Stimulated activated CD8-positive, alpha-beta memory T cell treated with anti-CD3 and anti-CD28 coated beads, Interleukin-7, amount 100 ng/mL, for 48 hours (primary cell): ENCODE data around the gene CDC25C.
"Not testable (repeated sequence)": the region's sequence is repeated elsewhere in the genome, so short reads cannot be mapped to it uniquely, and the experiment has no call there.

ENCODE experiments used
- DNase-seq, 2 donors: peaks; one replicate each; pipeline ENCODE4 v3.0.0-alpha.2; 2020; ENCODE audit warnings: low read depth in 1 of 2; ENCODE audit errors: extremely low read depth in 1 of 2

CDC25C gene

DNA sequence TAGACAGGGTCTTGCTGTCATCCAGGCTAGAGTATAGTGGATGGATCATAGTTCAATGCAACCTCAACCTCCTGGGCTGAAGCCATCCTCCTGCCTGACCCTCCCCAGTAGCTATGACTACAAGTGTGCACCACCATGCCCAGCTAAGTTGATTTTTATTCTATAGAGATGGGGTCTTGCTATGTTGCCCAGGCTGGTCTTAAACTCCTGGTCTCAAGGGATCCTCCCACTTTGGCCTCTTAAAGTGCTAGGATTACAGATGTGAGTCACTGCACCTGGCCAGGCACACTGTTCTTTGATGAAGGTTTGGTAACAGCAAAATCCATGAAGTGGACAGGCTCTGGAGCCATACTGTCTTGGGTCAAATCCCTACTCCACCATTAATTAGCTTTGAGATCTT, 50.7 kb downstream of the CDC25C start:
- no peak for DNase-seq

DNA sequence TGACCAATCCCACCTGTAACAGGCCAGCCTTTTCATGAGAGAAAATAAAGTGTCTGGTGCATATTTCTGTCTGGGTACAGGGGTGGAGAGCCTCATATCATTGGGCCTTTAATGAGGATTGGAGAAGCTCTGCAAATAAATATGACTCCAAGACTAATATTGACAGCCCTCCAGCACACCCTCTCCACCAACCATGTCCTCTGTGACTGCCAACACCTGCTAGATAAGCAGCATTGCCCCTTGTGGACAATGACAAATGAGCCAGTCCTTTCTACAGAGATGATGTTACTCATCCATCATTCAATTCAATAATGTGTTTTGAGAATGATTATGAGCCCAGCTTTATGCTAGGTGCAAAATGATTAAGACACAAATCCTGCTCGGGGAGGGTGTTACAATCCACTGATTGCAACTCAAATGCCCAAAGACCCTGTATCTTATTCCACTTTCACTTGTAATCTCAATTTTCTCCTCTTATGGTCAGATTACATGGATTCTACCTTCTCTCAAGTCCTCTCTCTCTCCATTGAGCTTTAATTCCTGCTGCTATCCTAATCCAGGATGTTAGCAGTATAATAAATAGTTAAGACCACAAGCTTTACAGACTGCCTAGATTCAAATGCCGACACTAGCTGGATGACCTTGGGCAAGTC, 55.1 kb downstream of the CDC25C start:
- no peak for DNase-seq

- no peak for DNase-seq
Observed at GRCh38 chr5:138275895-138276294, 55.7 kb downstream of the CDC25C start.

- DNase-seq: no peak
Observed at GRCh38 chr5:138275379-138275782, 56.2 kb downstream of the CDC25C start.

DNA sequence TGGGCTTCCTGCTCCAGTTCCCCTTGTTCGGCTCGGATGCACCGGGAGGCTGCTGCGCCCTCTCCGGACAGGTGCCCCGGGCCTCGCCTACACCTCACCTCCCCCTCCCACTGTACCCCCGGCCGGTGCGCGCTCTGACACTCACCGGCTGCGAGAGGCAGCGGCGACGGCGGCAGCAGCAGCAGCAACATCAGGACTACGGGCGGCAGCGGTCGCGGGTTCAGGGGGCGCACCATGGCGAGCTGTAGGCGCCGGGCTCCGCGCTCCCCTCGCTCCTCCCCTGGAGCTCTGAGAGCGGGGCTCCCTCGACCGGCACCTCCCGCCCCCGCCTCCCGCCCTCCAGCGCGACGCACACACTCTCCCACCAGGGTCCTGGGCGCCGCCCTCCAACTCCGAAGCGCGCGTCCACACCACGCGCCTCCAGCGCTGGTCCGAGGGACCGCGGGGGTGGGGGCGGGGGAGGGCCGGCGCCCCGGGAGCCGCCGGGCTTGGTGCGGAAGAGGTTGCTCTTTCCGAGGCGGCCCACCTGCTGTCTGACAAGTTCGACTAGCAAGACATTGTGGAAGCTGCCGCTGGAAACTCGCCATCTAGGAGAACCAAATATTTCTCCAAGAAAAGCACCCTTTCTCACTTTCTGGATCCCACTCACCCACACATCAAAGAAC, 57.3 kb downstream of the CDC25C start, which contains the start of gene GFRA3:
Gene GFRA3, minus strand, starts transcription at position 433 of the 665 bp plus-strand sequence. Its CDS starts 197 bp downstream, at position 236.
- DNase-seq: no peak

- no peak for DNase-seq
Observed at GRCh38 chr5:138273834-138274188, 57.8 kb downstream of the CDC25C start.

DNA sequence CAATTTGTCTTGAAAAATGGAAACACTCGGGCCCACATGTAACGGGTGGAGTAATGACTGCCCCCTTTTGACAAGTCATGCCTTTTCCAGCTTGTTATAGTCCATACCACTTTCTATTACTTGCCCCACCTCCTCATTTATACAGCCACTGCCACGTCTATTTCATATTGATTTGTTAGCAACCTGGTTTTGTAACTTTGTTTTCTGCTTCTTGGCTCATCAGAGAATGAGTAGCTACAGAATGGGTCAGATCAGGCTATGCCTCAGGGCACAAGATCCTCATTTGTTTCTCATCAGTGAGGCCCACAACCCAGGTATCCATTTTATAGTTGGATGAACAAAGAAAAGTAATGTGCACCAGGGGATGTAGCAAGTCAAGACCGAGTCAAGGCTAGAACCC, 58.9 kb downstream of the CDC25C start:
- DNase-seq: no peak

DNA sequence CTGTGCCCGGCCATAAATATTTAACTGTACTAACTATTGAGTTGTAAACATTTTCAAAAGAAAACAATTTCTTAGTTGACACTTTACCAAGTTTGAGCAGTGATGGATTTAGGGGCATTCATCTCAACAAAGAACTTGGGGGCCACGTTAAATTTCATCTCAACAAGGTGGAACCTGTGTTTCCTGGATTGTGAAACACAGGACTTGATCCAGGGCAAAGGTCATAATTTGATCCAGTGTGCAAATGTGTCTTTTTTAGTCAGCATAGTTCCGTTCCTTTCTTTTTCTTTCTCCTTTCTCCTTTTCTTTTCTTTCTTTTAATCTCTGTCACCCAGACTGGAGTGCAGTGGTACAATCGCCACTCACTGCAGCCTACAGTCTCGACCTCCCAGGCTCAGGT, 60.3 kb downstream of the CDC25C start:
- DNase-seq: no peak

- no peak for DNase-seq
Observed at GRCh38 chr5:138264183-138264582, 67.4 kb downstream of the CDC25C start.

DNA sequence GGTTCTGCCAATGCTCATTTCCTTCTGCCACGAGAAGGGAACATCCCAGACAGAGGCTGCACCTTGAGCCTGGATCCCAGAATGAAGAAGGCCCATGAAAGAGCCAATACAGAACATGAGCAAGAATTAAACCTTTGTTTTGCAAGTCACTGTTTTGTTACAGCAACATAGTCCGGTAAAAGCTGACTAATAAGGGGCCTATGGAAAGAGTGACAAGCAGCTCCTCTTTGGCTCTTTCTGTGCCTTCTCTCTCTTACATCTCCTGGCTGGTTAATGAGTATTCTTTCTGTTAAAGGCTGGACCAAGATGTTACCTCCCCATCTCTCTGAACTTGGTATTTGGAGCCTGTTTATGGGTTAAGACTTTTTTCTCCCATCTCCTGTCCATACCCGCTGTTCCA, 68.0 kb downstream of the CDC25C start:
- no peak for DNase-seq

DNA sequence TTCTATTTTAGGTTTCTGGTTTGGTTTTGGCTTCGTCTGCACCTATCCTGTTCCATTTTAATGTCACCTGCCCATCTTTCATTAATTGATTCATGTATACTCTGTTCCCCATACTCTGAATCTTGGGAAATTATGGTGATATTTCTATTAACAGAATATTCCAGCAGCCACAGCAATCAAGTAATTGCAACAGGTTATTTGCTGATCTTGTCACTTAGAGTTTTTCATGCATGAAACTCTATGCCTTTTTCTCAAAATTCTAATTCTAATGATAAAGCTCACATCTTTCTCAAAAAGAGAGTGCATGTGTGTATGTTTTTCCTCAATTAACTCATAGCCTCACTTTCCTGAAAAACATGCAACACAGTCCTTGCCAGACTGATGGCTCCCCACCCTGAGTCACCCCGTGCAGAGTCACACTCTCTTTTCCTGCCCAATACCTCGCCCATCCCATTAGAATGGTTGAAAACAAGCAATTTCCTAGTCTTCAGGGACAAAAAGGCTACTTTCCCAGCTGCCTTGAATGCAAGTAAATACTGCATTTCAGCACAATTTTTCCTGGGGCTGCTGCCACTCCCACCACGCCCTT, 72.8 kb downstream of the CDC25C start:
- DNase-seq: no peak

DNA sequence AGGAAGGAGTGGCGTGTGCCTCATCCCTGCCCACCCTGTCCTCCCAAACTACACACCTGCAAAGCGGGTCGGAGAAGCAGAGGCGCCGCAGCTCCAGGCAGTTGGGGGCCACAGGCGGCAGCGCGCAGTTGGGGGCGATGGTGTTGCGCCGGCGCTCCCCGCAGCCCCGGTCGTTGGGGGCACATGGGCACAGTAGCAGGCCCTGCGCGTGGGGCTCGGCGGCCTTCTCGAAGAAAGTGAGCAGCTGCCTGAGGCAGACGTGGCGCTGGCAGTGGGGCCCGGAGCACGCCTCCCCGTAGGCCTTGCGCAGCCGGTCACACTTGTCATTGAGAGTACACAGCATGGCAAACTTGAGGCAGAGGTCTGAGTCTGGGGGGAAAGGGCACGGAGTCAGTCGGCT, 74.0 kb downstream of the CDC25C start:
- no peak for DNase-seq

GRCh38 chr5:138252944-138253343, 78.7 kb downstream of the CDC25C start:
- DNase-seq: no peak

DNA sequence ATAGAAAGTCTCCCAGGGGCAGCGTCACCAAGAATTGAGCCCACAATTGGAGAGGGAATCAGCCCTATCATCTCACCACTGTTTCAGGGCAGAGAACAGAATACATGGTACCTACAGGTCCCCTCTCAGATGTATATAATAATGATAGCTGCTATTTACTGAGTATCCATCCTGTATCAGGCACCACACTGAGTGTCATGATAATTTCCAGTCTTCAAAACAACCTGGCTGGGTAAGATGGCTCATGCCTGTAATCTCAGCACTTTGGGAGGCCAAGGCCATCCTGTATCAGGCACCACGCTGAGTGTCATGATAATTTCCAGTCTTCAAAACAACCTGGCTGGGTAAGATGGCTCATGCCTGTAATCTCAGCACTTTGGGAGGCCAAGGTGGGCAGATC, 83.8 kb downstream of the CDC25C start:
- not testable (repeated sequence) for DNase-seq

DNA sequence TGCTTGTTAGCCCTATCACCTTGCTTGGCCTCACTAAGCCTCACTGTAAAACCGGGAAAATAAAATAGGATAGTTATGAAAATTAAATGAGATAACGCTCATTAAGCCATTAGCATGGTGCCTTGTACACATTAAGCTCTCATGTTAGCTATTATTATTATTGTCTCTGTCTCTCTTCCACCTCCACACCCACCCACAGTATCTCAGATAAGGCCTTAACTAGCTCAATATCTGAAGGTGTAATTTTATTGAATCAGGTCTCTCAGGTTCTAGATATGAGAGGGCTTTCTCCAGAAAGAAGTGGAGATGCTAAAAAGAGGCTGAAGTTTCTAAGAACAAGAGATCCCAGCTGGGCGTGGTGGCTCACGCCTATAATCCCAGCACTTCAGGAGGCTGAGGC, 84.8 kb downstream of the CDC25C start:
- no peak for DNase-seq

- DNase-seq: no peak
Observed at GRCh38 chr5:138246334-138246733, 85.3 kb downstream of the CDC25C start.

GRCh38 chr5:138245717-138246116, 85.9 kb downstream of the CDC25C start:
- DNase-seq: no peak

DNA sequence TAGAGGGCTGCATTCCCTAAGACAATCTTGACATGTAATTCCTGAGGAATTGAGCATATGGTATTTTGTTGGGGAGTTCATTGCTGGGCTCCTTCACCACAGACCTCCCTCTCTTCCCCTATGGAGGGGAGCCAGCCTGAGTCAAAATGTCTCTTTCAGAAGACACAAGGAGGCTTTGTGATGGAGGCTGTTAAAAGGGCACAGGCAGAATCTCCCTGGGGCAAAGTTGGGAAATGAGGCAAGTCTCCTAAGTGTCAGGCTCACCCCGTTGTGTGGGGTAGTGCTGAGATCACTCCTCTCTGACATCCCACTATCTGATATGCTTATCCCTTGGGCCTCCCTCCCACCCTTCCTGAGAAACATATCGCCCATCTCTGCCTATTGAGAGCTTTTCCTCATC, 87.8 kb downstream of the CDC25C start:
- DNase-seq: no peak

GRCh38 chr5:138241688-138242571, 89.7 kb downstream of the CDC25C start:
- no peak for DNase-seq

DNA sequence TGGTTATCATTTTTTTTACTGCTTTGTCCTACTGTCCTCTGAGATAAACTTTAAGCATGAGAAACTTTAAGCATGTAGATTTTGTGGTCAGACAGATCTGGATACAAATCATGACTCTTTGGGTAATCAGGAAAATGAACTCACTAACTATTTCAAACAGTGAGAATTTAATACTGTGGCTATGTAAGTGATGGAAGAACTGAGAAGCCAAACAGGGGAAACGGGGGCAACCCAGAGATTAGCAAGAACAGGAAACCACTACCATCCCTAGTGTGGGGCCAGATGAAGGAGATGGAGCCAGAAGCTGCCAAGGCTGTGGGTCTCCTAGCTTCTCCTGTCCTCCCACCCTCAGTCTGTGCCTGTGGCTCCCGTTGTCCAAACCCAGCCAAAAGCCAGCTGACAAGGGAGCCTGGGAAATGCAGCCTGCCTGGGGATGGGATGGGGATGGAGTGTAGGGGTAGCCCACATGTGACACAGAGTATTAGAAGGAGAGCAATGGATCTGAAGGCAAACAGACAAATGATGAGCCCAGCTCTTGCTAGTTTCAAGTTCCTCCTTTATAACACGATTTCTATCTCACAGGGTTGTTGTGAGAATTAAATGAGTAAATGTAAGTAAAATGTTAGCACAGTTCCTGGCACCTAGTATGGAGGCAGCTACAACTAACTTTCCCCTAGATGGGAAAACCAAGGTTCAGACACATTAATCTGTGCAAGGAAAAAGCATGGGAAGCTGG, 90.8 kb downstream of the CDC25C start:
- DNase-seq: no peak

GRCh38 chr5:138238034-138238433, 93.6 kb downstream of the CDC25C start:
- DNase-seq: no peak
